Measurements from ENCODE around the gene GNS. TPM values are rescaled to one million over a fixed set of nuclear protein-coding genes. Genes with fewer than 3 reads are reported as not detected.

The GNS gene
- total and polyA plus RNA-seq, 10 of the 15 experiments (the other 5 are each of a cell fraction or from before 2014, with no cell fraction given), result 4.1 to 33.8 (median 19.1) TPM

- no peak for TF ChIP-seq E2F8 (IDR thresholded peaks at IDR 0.05; ENCODE audit: low read depth, partially characterized antibody)
- TF ChIP-seq RAD21 (IDR thresholded peaks at IDR 0.05; ENCODE audit: insufficient read depth, low read depth, low read length), result no peak
- no peak for TF ChIP-seq IRF4 (IDR thresholded peaks at IDR 0.05; ENCODE audit: low read depth, low read length)
- no peak for TF ChIP-seq ZNF592 (IDR thresholded peaks at IDR 0.05)
- TF ChIP-seq NFYB (IDR thresholded peaks at IDR 0.05; ENCODE audit: insufficient read depth, low read depth, low read length), result no peak
- no peak for TF ChIP-seq POLR2A (IDR thresholded peaks at IDR 0.05; ENCODE audit: low read depth, low read length)
- TF ChIP-seq CHD4 (IDR thresholded peaks at IDR 0.05), result no peak
Measured at GRCh38 chr12:64747695-64748094, 11.5 kb downstream of the GNS start (continued).

Data from GM12878 (cell line).